Skin of body (tissue), 2 donors: ENCODE data around the gene LILRA5. TPM values are rescaled to one million over a fixed set of nuclear protein-coding genes. Genes with fewer than 3 reads are reported as not detected.
"Not testable (repeated sequence)": the region's sequence is repeated elsewhere in the genome, so short reads cannot be mapped to it uniquely, and the experiment has no call there.

Source experiments
- DNase-seq: peaks from one replicate; lab custom pipeline; 2025; lab: John Stamatoyannopoulos, UW
- total RNA-seq: library from RNA; depleted of rRNA; stranded (reverse); fragments of >200 nt; gene quantifications from one replicate; pipeline ENCODE4 v1.2.3, GENCODE V29; 2014

LILRA5 gene
- total RNA-seq, 1 donor from 2014 or later = 3.9 TPM

- DNase-seq = no peak
Observed at GRCh38 chr19:54305141-54305540, 7.8 kb downstream of the LILRA5 start.

- DNase-seq = no peak
Observed at GRCh38 chr19:54302257-54302656, 10.7 kb downstream of the LILRA5 start.

- no peak for DNase-seq
Observed at GRCh38 chr19:54299515-54299914, 13.5 kb downstream of the LILRA5 start.

DNA sequence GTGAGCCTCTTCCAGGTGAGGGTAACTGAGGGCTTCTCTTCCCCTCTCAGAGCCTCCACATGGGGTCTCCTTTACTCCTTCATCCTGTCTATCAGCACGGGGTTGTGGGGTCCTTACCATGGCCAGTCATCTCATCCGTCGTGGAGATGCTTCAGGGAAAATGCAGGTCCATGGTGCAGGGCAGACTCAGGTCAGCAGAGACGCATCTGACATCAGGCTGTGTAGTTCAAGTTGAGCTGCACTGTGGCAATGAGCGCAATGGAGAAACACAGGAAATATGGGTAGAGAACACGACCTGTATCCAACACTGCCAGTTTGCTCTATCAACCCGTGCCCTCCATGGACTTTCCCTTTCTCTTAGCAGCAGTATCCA lies 13.9 kb downstream of the LILRA5 start:
- no peak for DNase-seq

- no peak for DNase-seq
Observed at GRCh38 chr19:54298357-54299125, 14.4 kb downstream of the LILRA5 start.

- DNase-seq = no peak
Observed at GRCh38 chr19:54297759-54298305, 15.1 kb downstream of the LILRA5 start.

DNA sequence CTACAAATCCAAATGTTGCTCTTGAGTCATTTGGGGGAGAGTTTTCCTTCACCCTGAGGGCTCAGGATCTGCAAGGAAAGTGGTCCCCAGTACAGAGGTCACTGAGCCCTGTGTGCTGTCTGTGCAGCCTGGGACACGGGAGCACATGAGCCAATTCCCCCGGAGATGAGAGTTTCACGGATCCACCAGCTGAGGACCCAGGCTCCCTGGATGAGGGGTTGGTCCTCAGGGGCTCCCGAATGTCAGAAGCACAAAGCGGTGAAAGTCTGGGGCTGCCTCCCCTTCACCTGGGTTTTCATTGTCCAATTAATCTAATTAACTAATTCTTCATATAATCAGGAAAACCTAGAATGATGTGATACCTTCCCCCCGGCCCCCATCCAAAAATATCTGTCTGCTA lies 18.4 kb downstream of the LILRA5 start:
- no peak for DNase-seq

DNA sequence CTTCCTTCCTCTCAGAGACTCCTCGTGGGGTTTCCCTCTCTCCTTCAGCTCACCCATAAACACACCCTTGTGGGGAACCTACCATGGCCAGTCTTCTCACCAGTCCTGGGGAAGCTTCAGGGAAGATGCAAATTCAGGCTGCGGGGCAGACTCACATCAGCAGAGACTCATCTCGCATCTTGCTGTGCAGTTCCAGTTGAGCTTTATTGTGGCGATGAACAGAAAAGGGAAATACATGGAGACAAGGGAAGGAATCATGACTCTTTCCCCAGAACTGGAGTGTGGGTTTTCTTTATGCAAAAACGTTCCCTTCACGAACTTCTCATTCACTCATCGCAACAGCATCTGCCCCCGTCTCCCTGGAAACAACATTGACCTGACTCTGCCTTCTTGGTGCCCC lies 23.8 kb downstream of the LILRA5 start:
- DNase-seq = not testable (repeated sequence)

- DNase-seq = no peak
Observed at GRCh38 chr19:54287456-54287855, 25.5 kb downstream of the LILRA5 start.

GRCh38 chr19:54286283-54286682 lies 26.7 kb downstream of the LILRA5 start:
- DNase-seq = not testable (repeated sequence)

GRCh38 chr19:54285427-54286056 lies 27.4 kb downstream of the LILRA5 start:
- DNase-seq = not testable (repeated sequence)

- DNase-seq = no peak
Observed at GRCh38 chr19:54282686-54283470, 30.1 kb downstream of the LILRA5 start.

GRCh38 chr19:54281729-54282075 lies 31.3 kb downstream of the LILRA5 start:
- DNase-seq = not testable (repeated sequence)

DNA sequence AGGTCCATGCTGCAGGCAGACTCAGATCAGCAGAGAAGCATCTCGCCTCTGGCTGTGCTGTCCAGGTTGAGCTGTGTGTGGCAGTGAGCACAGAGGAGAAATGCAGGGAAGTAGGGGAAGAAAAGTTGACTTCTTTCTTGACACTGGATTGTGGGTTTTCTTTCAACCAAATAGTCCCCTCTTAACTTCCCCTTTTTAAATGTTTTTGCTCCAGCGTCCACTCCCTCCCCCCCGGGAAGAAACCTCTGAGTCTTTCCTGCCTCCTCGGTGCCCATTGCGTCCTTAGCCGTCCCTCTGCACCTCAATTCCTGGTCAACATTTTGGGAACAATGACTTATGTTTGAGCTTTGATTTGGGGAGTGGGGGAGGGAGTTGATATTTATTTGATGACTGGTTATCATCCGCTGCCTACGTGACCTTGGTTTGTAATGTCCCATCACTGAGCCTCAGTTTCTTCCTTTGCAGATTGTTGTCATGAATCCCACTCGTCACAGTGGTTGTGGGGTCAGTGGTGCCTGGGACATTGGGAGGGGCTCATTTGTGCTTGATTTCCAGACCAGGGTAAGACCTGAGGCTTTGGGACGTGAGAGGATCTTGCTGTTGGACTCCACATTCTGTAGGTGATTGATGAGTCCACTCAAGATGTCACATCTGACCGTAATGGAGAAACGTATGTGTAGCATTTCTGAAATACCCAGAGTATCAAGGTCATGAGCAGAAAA lies 31.8 kb downstream of the LILRA5 start, which contains the start of gene LILRB2:
TSS of gene LILRB2 (minus strand) at position 104 of the 722 bp plus-strand sequence. CDS start 614 bp downstream, outside the sequence.
- no peak for DNase-seq

DNA sequence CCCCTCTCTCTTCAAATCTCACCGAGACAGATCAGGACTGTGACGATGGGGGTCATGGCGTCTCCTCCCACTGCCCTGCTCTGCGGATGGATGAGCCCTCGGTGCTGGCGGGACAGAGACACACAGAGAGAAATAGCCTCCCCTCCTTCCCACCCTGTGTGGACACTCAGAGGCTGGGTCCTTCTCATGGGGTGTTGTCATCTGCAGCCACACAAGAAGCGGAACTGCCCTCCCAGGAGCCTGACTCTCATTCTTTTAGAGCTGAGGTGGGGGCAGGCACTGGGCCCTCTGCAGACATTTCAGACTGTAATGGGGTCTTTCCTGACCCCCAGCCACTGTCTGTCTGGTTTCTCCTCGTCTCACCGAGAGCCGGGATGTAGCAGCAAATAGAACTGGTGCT lies 32.5 kb downstream of the LILRA5 start:
- not testable (repeated sequence) for DNase-seq

- not testable (repeated sequence) for DNase-seq
Observed at GRCh38 chr19:54280025-54280424, 32.9 kb downstream of the LILRA5 start.

GRCh38 chr19:54279406-54279962 lies 33.5 kb downstream of the LILRA5 start:
- no peak for DNase-seq

GRCh38 chr19:54278571-54279195 lies 34.3 kb downstream of the LILRA5 start:
- not testable (repeated sequence) for DNase-seq

- not testable (repeated sequence) for DNase-seq
Observed at GRCh38 chr19:54278056-54278455, 34.9 kb downstream of the LILRA5 start.

DNA sequence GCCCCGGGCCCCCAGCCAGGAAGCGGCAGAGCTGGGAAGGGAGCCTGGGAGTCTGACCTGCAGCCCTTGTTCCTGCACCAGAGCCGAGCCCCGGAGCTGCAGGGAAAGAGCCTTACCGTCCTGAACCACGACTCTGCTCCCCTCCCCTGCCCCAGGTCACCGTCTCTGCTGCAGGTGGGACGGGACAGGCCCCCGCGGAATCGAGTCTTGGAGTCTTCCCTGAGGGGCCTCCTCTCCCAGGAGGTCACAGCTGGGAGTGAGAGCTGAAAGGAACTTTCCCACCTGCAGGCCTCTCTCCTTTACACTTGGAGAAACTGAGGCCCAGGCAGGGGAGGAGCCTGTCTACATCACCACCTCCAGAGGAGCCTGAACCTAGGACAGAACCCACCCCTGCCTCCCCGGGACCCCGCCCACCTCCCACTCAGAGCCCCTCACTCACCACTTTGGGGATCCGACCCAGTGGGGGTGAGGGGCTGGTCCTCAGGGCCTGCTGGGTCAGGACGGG lies 35.8 kb downstream of the LILRA5 start:
- DNase-seq = not testable (repeated sequence)
